AML-193 (cell line): ENCODE data around the gene CDC42BPB.

Experiments used
- DNase-seq, 2 experiments: peaks; one replicate each; lab custom pipeline; 2025; lab: John Stamatoyannopoulos, UW

Gene CDC42BPB

GRCh38 chr14:103016594-103016993, 40.8 kb downstream of the CDC42BPB start:
- DNase-seq: no peak

- DNase-seq: no peak
These were observed 41.3 kb downstream of the CDC42BPB start for GRCh38 chr14:103016071-103016470.

GRCh38 chr14:103015426-103015825, 41.9 kb downstream of the CDC42BPB start:
- no peak for DNase-seq

GRCh38 chr14:103014466-103015228, 42.7 kb downstream of the CDC42BPB start:
- DNase-seq: no peak

GRCh38 chr14:103013028-103013427, 44.3 kb downstream of the CDC42BPB start:
- no peak for DNase-seq

DNA sequence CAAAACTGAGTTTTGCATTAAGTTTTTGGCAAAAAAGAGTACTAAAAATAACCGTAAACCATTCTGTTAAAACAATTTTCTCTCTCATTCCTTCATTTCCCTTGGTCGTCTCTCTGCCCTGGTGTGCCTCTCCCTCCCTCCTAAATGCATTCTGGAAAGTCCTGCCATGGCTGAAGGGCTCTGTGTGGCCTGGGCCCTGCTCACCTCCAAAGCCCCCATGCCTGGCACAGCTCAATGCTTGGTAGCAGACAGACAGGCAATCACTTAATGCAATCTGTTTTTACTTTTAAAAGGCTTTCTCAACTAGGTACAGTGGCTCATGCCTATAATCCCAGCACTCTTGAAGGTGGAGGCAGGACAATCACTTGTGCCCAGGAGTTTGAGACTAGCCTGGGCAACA, 47.8 kb downstream of the CDC42BPB start:
- no peak for DNase-seq

DNA sequence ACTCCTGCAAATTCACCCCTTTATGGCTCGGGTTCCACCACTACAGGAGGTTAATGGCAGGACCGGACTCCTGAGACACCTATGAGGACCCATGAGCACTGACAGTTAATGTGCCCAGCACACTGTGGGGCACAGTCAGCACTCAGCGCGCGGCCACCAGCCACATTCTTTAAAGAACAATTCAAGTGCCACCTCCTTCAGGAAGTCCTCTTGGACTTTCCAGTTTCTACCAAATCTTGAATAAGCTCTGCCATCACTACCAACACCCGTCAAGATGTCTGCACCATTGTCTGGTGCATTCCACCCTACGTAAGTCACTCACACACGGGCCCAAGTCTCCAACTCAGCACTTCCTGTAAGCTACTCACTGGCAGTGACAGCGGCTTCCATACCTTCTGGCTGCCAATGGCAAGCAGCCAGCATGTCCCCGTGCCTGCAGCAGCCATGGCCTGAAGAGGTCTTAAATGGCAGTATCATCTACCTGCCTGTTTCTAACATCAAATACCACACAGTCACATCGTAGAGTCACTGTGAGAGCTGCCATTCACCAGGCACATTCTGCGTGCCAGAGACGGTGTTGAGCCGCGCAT, 48.5 kb downstream of the CDC42BPB start:
- no peak for DNase-seq

DNA sequence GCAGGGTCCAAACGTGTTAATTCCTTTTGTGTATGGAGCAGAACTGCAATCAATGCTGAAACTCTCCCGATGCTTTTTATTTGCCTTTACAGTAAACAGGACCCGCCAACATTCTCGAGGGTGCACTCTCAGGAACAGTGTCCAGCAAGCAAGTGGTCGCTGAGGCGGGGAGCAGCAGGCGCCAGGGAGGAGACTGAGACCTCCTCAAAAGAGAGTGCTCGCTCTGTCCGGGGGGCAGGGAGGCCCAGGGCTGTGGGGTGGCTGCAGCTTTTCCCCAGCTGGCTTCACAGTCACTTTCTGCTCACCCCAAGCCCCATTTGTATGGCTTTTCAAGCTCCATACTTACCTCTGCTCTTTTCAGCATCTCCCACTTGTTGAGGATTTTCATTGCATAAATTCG, 49.2 kb downstream of the CDC42BPB start:
- no peak for DNase-seq

DNA sequence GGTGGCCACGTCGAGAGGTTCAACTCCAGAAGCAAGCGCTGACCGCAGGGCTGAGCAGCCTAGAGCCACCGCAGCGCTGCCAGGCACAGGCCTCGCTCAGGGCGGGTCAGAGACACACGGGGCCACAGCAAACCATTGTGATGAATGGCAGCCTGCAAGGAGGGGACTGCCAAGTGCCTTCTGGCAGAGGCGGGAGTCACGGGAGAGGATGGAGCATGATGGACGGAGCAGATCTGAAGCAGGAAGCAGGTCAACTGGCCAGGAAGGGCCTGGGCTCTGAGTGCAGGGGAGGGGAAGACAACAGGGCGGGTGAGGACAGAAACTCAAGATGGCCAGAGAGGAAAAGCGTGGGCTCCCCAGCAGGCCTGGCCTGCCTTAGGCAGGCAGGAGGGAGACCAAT, 49.8 kb downstream of the CDC42BPB start:
- DNase-seq: no peak

- DNase-seq: no peak
These were observed 50.3 kb downstream of the CDC42BPB start for GRCh38 chr14:103006991-103007520.

- no peak for DNase-seq
These were observed 51.2 kb downstream of the CDC42BPB start for GRCh38 chr14:103006106-103006505.

GRCh38 chr14:103003850-103004249, 53.5 kb downstream of the CDC42BPB start:
- no peak for DNase-seq

- no peak for DNase-seq
These were observed 54.1 kb downstream of the CDC42BPB start for GRCh38 chr14:103003351-103003615.

- DNase-seq: no peak
These were observed 54.6 kb downstream of the CDC42BPB start for GRCh38 chr14:103002578-103003350.

GRCh38 chr14:103001651-103002396, 55.5 kb downstream of the CDC42BPB start:
- no peak for DNase-seq

DNA sequence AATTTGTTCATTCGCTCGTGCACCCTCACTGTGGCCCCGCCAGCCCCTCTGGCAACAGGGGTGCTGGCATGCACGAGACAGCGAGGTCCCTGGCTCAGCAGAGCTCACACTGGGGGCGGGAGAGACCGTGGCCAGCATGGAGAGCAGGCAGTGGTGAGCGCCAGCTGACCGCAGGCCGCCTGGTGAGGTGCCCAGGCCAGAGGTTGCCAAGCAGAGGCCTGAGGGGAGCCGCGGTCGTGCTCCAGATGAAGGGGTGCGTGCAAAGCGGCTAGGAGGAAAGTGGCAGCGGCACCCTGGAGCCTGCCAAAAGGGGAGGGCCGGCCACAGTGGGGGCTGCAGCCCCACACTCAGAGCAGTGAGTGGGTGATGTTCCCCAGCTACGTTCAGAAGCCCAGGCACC, 56.1 kb downstream of the CDC42BPB start:
- DNase-seq: no peak

GRCh38 chr14:103000291-103000921, 56.9 kb downstream of the CDC42BPB start:
- DNase-seq: no peak

GRCh38 chr14:102999227-102999895, 58.0 kb downstream of the CDC42BPB start:
- DNase-seq: no peak

DNA sequence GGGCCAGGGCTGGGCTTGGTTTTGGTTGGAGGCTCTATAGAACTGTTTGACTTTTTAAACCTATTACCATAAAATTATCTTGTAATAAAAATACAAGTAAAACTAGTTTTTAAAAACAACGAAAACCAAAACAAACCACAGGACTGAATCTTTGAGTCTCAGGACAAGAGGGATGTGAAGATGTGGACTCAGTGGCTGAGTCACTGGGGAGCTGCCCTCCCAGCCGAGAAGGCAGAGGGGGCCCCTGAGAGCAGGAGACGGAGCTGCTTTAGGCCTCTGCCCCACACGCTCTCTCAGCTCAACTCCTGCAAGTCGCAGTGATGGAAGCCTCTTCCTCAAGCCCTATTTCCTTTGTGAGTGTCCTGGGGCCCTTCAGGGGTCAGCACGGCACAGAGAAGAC, 59.0 kb downstream of the CDC42BPB start:
- no peak for DNase-seq

DNA sequence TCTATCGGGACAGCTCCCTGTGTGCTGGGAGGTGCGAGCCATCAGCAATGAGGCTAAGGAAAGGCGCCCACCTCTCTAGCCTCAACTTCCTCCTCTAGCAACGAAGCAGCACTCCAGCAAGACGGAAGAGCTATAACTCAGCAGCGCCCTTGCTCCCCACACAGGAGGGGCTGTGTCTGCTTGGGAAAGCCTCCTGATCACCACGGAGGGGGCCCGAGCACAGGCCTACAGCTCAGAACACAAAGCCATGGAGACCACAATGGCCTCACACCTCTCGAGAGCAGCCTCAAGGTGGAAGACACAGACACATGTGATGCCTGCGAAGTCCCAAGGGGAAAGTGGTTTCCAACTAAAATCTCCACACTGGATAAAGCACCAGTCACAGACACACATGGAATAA, 60.4 kb downstream of the CDC42BPB start:
- no peak for DNase-seq

DNA sequence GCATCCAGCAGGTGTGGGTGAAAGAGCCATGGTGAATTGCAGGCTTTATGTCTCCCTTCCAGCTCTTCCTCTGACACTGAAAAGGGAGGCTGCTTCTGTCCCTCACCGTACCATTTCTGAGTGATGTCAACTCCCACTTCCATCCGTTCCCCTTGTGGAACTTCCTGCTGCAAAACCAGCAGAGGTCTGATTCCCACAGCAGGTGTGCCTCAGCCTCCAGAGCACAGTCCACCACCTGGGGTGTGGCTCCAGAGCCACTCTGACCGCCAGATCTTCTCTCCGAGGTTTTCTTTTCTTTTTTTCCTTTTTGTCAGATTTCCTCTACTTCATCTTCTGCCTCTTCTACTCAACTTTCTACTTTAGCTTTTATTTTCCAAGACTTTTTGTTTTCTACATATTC, 62.7 kb downstream of the CDC42BPB start:
- DNase-seq: no peak
